Measurements from ENCODE around the gene EDIL3.

EDIL3 gene

DNA sequence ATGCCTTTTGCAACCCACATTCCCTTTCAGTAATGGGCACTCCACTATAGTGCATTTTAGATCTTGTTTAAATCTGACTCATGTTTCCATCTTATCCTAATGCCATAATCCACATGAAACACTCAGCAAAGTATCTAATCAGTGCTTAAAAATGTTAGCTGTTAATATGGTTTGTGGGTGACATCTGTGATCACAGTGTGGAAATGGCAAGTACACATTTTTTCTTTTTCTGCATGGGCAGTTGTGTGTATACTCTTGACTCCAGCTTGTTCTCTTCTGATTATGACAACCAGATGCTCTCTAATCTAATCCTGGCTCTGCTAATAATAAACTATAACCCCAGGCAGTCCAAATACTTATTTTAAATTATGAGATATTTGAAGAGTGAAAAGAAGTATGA is 103.3 kb downstream of the EDIL3 start:
- no peaks in the 10 kb centered on the region for H3F3A ChIP-seq (ENCODE audit: control insufficient read depth, insufficient read depth)
- H3K9me3 ChIP-seq (ENCODE audit: control insufficient read depth, insufficient read depth, low read length), result no peaks in the 10 kb centered on the region
- H3K9me2 ChIP-seq (replicated peaks; ENCODE audit: control insufficient read depth, low read length), result no peaks in the 10 kb centered on the region
- no peak overlapping the region for H3K27ac ChIP-seq (ENCODE audit: low read depth, low read length)
- H4K20me1 ChIP-seq (ENCODE audit: control insufficient read depth, insufficient read depth, low read depth, low read length), result no peaks in the 10 kb centered on the region
- TF ChIP-seq, protein P1, sequence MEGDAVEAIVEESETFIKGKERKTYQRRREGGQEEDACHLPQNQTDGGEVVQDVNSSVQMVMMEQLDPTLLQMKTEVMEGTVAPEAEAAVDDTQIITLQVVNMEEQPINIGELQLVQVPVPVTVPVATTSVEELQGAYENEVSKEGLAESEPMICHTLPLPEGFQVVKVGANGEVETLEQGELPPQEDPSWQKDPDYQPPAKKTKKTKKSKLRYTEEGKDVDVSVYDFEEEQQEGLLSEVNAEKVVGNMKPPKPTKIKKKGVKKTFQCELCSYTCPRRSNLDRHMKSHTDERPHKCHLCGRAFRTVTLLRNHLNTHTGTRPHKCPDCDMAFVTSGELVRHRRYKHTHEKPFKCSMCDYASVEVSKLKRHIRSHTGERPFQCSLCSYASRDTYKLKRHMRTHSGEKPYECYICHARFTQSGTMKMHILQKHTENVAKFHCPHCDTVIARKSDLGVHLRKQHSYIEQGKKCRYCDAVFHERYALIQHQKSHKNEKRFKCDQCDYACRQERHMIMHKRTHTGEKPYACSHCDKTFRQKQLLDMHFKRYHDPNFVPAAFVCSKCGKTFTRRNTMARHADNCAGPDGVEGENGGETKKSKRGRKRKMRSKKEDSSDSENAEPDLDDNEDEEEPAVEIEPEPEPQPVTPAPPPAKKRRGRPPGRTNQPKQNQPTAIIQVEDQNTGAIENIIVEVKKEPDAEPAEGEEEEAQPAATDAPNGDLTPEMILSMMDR (IDR thresholded peaks at IDR 0.05; ENCODE audit: low read depth, low read length, poor library complexity, severe bottlenecking), result no peak
- no peak for TF ChIP-seq EZH2phosphoT487 (IDR thresholded peaks at IDR 0.05; ENCODE audit: borderline replicate concordance, low read length)
- no peaks in the 10 kb centered on the region for H3K36me3 ChIP-seq (ENCODE audit: control insufficient read depth, low read length)
- H3K79me2 ChIP-seq (ENCODE audit: control insufficient read depth, low read length), result no peaks in the 10 kb centered on the region
- H3K4me2 ChIP-seq (ENCODE audit: low read length), result no peak overlapping the region
- H3K4me3 ChIP-seq (ENCODE audit: low read length), result no peak overlapping the region
- H3K4me1 ChIP-seq (ENCODE audit: control insufficient read depth, low read length), result no peaks in the 10 kb centered on the region
- H3K27me3 ChIP-seq (ENCODE audit: control insufficient read depth, low read length), result no peaks in the 10 kb centered on the region

DNA sequence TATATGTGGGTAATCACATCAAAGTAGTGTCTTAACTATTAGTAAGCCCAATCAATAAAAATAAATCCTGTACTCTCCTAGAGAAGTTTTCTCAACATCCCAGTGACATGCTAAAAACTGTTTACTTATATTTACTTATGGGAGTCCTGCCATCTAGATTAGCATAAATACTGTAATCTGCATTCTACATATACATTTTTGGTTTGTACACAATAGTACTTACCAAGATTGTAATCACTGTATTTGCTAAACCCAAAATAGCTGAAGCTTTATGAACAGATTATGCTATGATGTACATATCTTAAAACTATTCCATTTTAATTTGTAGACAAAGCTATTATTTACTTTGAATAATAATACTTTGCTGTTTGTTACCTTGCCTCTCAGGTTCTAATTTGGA is 105.4 kb downstream of the EDIL3 start:
- no peak overlapping the region for H3K27ac ChIP-seq (ENCODE audit: low read depth, low read length)
- no peaks in the 10 kb centered on the region for H3K27me3 ChIP-seq (ENCODE audit: control insufficient read depth, low read length)
- H3F3A ChIP-seq (ENCODE audit: control insufficient read depth, insufficient read depth), result no peaks in the 10 kb centered on the region
- H3K79me2 ChIP-seq (ENCODE audit: control insufficient read depth, low read length), result no peaks in the 10 kb centered on the region
- H3K4me1 ChIP-seq (ENCODE audit: control insufficient read depth, low read length), result no peaks in the 10 kb centered on the region
- no peaks in the 10 kb centered on the region for H4K20me1 ChIP-seq (ENCODE audit: control insufficient read depth, insufficient read depth, low read depth, low read length)
- no peaks in the 10 kb centered on the region for H3K9me3 ChIP-seq (ENCODE audit: control insufficient read depth, insufficient read depth, low read length)
- no peaks in the 10 kb centered on the region for H3K36me3 ChIP-seq (ENCODE audit: control insufficient read depth, low read length)
- H3K4me2 ChIP-seq (ENCODE audit: low read length), result no peak overlapping the region
- no peaks in the 10 kb centered on the region for H3K9me2 ChIP-seq (replicated peaks; ENCODE audit: control insufficient read depth, low read length)
- no peak overlapping the region for H3K4me3 ChIP-seq (ENCODE audit: low read length)
- no peak for TF ChIP-seq EZH2phosphoT487 (IDR thresholded peaks at IDR 0.05; ENCODE audit: borderline replicate concordance, low read length)
- TF ChIP-seq, protein P1 (IDR thresholded peaks at IDR 0.05; ENCODE audit: low read depth, low read length, poor library complexity, severe bottlenecking), result no peak

DNA sequence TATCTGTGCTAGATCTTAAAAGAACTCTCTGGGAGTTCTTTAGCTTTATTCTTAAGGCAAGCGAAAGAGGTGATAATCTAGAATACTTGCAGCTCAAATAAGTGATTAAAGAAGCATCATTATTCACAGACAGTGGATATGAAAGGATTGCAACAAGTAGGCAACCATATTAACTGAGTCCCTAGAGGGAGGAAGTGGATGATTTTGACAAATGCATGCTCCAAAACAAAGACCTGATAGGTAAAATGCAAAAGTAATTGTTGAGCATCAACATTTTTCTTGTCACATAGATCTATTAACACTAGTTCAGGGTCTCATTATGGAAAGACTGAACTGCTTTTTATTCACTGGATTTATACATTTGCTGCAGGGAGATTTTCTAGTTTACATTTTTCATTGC is 109.1 kb downstream of the EDIL3 start:
- Histone ChIP-seq H3F3A (ENCODE audit: control insufficient read depth, insufficient read depth) (no peaks in the 10 kb centered on the region), H3K27me3 (ENCODE audit: control insufficient read depth, low read length) (no peaks in the 10 kb centered on the region)

More for the DNA sequence above, 109.1 kb downstream of the EDIL3 start:
- no peak for TF ChIP-seq EZH2phosphoT487 (IDR thresholded peaks at IDR 0.05; ENCODE audit: borderline replicate concordance, low read length)
- TF ChIP-seq, protein P1 (IDR thresholded peaks at IDR 0.05; ENCODE audit: low read depth, low read length, poor library complexity, severe bottlenecking), result no peak
- H4K20me1 ChIP-seq (ENCODE audit: control insufficient read depth, insufficient read depth, low read depth, low read length), result no peaks in the 10 kb centered on the region
- H3K4me2 ChIP-seq (ENCODE audit: low read length), result no peak overlapping the region
- no peaks in the 10 kb centered on the region for H3K36me3 ChIP-seq (ENCODE audit: control insufficient read depth, low read length)
- H3K4me3 ChIP-seq (ENCODE audit: low read length), result no peak overlapping the region
- no peaks in the 10 kb centered on the region for H3K79me2 ChIP-seq (ENCODE audit: control insufficient read depth, low read length)
- H3K9me3 ChIP-seq (ENCODE audit: control insufficient read depth, insufficient read depth, low read length), result no peaks in the 10 kb centered on the region
- no peaks in the 10 kb centered on the region for H3K4me1 ChIP-seq (ENCODE audit: control insufficient read depth, low read length)
- H3K27ac ChIP-seq (ENCODE audit: low read depth, low read length), result no peak overlapping the region
- H3K9me2 ChIP-seq (replicated peaks; ENCODE audit: control insufficient read depth, low read length), result no peaks in the 10 kb centered on the region

Data from DOHH2 (cell line).